ENCODE measurements around the gene SLC34A1.

The SLC34A1 gene

DNA sequence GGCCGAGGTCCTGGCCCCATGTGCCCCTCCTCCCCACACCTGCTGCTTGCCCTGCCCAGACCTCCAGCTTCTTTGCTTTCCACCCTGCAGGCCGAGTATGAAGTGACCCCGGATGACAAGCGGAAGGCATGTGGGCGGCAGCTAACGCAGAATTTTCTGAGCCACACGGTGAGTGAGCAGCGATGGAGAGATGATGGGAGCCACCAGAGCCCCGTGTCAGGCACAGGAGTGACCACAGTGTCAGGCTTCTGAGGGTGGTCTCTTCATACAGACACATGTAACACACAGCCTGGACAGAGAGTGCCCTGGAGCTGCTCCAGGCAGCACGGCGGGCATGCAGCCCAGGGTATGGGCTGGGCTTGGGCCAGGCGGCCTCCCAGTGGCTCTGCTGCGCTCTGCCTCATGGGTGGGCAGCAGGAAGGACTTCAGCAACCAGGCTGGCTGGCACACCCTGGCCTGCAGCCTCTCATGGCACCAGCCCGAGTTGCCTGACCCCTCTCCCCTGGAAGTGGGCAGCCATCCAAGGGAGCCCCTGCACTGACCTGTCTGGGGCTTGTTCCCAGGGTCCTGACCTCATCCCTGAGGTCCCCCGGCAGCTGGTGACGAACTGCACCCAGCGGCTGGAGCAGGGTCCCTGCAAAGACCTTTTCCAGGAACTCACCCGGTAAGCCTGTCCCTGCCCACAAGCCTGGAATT lies 48.1 kb downstream of the SLC34A1 start:
- no peak for DNase-seq (ENCODE audit: low read depth)

DNA sequence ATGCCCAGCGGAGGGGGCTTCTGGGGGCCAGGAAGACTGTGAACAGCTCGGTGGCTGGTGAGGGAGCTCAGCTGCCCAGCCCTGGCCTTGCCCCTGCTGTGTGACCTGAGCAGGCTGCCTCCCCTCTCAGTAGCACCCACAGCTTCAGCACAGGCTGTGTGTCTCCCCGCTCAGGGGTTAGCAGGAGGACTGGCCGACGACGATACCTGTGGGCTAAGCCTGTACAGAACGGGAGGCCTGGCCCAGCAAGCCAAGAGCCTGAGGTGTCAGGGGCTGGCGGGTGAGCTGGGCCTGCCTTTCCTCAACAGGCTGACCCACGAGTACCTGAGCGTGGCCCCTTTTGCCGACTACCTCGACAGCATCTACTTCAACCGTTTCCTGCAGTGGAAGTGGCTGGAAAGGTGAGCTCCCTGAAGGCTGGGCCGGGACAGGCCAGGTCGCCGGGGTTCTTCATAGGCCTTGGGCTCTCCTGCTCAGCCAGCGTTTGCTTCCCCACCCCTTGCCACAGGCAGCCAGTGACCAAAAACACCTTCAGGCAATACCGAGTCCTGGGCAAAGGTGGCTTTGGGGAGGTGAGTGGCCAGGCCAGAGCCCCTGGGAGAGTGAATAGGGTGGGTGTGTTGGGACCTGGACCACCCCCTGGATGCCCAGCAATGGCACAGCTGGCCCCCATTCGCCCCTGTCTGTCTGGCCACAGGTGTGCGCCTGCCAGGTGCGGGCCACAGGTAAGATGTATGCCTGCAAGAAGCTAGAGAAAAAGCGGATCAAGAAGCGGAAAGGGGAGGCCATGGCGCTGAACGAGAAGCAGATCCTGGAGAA lies 48.8 kb downstream of the SLC34A1 start:
- DNase-seq (ENCODE audit: low read depth), result no peak

DNA sequence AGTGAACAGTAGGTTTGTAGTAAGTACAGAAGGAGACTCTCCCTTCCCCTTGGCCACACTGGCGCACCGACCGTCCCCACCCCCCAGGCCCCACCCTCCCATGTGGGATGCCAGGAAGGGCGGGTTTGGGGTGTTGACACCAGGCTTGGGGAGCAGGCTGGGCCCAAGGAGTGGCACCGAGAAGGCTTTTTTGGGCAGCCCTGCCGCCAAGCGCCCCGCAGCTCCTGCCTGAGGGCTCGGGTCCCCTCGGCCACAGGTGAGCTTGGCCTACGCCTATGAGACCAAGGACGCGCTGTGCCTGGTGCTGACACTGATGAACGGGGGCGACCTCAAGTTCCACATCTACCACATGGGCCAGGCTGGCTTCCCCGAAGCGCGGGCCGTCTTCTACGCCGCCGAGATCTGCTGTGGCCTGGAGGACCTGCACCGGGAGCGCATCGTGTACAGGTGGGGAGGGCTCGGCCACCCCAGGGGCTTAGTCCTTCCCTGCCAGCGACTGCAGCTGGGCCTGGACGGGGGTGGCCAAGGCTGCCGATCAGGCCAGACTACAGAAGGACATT lies 49.5 kb downstream of the SLC34A1 start:
- DNase-seq (ENCODE audit: low read depth), result no peak

DNA sequence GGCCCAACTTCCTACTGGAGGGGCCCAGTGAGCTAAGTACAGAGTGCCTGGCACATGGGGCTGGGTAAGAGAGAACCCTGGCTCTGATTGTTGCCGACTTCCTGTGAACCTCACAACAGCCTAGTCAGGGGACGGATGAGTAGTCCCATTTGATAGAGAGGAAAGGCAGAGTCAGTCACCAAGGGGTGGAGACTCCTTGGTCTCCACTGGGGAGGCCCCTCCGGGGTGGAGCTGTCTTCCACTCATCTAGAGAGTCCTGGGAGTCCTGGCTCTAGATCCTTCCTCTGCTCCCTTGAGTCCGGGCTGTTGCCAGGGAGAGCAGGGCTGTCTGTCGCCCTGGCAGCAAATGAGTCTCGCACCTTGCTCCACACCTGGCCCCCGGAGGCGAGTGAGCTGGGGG lies 50.2 kb downstream of the SLC34A1 start:
- no peak for DNase-seq (ENCODE audit: low read depth)

DNA sequence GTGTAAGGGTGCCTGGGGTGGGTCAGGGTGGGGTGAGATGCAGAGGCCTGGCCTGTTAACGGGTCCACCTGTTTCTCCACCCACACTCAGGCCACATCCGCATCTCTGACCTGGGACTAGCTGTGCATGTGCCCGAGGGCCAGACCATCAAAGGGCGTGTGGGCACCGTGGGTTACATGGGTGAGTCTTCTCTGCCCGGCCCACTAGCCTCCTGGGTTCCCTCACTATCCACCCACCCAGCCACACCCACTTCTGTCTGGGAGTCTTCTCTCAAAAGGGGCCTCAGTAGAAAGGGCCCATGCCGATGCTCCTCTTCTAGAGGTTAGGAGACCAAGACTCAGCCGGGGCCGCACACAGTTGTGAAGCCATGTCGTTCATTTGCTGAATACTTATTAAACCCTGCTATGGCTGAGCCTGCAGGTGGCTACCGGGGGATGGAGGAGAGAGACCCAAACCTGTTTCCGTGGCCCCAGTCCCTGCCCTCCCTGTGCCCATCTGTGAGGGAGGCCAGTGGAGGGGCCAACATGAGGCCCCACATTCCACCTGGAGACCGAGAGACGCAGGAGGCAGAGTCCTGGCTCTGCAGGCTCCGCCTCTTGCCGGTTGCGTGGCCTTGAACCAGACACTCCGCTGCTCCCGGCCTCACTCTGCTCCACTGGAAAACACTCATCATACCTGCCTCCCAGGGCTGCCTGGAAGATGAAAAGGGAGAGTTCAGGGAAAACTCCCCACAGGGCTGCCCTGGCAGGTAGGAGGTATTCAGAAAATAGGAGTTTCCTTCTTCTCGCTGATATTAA lies 50.9 kb downstream of the SLC34A1 start:
- no peak for DNase-seq (ENCODE audit: low read depth)

DNA sequence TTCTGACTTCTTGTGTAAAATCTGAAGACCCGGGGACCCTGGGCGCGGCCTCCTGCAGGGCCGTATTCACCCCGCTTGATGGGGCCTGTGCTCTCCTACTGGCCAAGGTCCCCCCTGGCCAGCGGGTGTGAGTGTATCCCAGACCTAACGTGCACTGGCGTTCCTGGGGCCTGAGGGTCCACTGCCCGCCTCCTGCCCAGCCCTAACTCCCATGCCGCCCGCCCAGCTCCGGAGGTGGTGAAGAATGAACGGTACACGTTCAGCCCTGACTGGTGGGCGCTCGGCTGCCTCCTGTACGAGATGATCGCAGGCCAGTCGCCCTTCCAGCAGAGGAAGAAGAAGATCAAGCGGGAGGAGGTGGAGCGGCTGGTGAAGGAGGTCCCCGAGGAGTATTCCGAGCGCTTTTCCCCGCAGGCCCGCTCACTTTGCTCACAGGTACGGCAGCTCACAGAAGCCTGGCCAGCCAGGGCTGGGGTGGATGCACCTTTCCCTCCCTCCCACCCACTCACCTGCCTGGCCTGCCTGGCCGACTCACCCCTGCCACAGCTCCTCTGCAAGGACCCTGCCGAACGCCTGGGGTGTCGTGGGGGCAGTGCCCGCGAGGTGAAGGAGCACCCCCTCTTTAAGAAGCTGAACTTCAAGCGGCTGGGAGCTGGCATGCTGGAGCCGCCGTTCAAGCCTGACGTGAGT lies 51.8 kb downstream of the SLC34A1 start:
- no peak for DNase-seq (ENCODE audit: low read depth)

DNA sequence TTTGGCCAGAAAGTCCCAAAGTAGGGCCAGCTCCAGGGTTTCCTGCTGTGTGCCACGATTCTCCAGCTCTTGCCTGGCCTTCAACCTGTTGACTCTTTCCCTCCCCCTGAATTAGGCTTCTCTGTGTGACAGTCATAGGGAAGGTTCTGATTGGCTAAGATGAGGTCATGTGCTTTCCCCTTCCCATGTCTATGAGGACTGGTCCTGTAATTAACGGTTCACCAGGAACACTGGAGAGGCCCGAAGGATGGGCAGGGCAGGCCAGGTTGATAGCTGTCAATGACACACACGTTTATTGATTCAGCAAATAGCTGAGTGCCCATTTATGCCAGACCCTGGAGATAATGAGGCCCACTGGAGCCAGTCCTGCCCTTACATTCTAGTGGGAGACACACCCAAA lies 53.4 kb downstream of the SLC34A1 start:
- no peak for DNase-seq (ENCODE audit: low read depth)

DNA sequence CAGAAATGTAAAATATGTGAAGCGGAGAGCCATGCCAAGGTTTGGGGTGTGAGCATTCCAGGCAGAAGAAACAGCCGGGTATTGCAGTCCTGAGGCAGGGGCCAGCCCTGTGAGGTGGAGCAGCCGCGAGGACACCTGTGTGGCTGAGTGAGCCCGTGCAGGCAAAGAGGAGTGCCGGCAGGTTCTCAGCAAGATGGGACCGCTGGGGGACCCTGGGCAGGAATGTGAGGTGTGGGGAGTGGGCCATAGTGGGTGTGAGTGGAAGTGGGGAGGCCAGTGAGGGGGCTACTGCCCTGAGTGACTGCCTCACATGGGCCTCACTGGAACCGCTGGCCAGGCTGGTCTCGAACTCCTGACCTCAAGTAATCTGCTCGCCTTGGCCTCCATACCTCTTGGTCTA lies 54.2 kb downstream of the SLC34A1 start:
- no peak for DNase-seq (ENCODE audit: low read depth)

DNA sequence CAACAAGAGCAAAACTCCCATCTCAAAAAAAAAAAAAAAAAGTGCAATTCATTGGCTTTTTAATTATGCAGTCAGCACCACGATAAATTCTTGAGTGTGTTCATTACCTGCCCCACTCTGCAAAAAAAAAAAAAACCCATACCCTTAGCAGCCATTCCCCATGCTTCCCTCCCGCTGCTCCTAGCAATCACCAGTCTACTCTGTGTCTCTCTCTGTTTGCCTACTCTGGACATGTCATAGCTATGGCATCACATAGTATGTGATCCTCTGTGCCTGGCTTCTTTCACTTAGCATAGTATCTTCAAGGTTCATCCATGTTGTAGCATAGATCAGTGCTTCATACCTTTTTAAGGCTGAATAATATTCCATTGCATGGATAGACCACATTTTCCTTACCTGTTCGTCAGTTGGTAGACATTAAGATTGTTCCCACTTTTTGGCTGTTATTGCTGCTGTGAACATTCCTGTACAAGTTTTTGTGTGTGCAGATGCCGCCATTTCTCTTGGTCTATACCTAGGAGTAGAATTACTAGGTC lies 55.4 kb downstream of the SLC34A1 start:
- DNase-seq (ENCODE audit: low read depth), result no peak

DNA sequence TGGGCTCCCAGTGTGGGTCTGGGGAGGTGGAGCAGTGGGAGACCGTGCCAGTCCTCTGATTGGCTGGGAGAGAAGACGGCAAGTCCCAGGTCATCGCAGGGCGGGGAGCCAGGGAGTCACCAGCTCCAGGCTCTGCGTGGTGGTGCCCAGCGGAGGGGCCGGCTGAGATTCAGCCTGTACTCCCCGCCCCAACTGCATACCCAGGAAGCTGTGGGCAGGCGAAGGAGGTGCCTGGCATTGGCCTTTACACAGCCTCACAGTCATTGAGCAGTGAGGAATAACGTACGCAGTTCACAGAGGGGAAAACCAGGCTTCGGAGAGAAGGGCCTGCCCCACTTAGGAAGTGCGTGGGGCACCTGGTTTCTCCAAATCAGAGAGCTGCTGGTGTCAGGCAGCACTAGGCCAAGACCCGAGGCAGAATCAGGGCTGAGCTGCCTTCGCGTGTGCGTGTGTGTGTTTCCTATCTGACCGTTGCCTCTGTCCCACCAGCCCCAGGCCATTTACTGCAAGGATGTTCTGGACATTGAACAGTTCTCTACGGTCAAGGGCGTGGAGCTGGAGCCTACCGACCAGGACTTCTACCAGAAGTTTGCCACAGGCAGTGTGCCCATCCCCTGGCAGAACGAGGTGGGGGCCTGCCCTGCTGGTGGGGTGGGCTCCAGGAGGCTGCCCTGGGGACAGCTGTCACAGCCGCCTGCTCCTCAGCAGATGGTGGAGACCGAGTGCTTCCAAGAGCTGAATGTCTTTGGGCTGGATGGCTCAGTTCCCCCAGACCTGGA lies 56.2 kb downstream of the SLC34A1 start:
- no peak for DNase-seq (ENCODE audit: low read depth)

DNA sequence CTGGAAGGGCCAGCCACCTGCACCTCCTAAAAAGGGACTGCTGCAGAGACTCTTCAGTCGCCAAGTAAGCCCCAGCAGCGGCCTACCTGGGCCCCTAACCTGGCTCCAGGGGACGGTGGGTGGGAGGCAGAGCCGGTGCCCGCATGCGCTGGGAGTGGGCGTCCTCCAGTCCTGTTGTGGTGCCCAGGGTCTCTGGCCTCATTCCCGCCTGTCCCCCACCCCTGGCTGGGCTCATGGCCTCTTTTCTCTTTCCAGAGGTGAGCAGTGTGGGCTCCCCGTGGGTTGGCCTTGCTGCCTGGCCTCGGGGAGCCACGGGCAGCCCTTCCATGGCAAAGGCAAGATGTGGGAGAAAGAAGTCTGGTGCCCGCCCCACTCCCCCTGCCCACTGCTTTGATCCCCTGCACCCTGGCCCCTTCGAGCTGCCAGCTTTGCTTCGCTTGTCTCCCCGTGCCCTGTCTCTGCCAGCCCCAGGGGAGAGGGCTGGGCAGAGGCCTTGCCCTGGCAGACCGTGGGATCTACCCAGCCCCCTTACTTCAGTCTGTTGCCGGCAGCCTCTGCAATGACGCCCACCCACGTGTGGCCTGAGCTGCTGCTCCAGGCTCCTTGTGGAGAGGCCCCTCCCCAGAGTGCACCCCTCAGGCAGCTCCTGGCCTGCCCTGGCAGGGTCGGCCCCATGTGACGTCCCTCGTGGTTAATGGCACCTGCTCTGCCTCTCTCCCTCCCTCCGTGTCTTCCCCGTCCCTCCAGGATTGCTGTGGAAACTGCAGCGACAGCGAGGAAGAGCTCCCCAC lies 57.0 kb downstream of the SLC34A1 start:
- no peak for DNase-seq (ENCODE audit: low read depth)

DNA sequence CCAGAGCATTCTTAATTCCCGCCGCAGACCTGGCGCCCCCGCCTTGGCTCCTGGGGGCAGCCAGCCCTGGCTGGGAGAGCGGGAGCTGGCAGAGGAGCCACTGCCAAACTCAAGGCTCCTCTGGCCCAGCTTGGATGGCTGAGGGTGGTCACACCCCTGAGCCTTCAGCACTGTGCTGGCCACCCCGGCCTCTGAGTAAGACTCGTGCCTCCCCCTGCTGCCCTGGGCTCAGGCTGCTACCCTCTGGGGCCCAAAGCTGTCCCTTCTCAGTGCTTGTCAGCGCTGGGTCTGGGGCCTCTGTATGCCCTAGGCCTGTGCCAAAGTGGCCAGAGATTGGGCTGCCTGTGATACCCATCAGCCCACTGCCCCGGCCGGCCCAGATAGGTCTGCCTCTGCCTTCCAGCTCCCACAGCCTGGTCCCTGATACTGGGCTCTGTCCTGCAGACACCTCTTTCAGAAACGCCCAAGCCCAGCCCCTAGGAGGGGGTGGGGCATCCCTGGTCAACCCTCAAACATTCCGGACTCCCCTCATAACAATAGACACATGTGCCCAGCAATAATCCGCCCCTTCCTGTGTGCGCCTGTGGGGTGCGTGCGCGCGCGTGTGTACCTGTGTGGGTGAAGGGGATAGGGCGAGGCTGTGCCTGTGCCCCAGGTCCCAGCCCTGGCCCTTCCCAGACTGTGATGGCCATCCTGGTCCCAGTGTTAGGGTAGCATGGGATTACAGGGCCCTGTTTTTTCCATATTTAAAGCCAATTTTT lies 58.0 kb downstream of the SLC34A1 start:
- DNase-seq (ENCODE audit: low read depth), result no peak

DNA sequence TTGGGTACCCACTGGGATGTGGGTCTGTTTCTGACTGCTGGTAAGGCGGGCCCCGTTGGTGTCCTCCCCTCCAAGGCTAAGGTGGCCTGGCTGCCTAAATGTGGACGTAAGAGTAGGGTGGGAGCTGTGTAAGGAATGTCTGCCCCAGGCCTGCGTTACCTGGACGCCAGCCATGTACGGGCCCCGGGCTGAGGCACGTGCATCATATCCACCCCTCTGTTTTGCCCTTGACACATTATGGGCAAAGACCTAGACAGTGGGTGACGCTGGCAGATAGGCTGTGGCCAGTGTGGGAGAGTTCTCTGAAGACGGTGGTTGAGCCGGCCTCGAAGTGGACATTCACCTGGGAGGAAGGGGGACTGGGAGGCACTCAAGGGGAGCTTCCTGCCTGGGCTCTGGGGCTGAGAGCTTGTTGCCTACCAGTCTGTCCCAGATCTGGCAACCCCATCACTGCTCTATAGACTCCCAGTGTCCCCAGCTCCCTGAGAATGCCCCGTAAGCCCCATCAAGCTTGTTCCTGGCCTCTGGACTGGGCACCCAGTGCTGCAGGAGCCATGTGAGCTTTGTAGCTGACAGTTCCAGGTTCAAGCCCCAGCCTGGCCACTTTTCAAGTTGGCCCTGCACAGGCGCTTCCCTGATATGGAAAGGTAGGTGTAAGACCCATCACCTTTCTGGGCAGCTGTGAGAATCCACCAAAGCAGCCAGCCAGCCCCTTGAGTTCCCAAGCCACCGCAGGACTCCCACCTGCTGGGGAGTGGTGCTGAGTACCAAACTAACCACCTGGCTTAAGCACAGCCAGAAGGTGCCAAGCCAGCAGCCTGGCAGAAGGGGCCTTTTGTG lies 59.1 kb downstream of the SLC34A1 start:
- DNase-seq (ENCODE audit: low read depth), result no peak

DNA sequence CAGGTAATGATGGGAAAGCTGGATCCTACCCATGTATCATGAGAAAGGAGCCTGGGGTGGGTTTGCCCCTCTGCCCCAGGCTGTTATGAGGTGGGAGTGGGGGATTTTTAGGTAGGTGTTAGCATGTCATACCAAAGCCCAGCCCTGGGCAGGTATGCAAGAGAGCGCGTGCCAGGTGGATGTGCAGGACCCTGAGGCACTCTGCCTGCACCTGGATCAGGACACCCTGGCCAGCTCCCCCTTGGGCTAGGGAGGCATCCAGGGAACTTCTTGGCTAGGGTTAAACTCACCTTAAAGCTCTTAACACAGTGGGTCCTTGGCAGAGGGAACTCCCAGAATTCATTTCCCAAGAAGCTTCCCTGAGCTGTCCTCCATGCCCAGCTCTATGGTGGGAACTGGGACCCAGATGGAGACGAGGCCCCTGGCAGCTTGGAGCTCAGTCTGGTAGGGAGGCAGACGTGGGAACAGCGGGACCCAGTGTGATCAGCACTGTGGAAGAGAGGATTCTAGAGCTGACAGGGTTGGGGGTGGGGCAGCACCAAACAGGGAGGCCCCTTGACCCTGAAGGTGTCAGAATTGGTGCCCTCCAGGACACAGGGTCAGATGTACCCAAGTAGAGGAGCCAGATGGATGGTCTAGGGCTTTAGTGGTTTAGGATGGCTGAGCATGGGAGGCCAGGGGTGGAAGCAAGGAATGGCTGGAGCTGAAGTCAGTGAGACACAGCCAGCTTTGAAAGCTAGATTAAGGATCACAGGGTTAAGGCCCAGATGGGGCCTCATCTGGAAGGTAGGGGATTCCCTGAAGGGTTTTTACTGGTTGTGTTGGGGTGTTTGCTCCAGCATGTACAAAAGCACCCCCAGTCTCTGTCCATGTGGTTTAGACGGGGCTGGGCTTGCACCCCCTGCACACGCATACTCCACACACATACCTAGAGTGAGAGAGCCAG lies 60.1 kb downstream of the SLC34A1 start:
- DNase-seq (ENCODE audit: low read depth), result no peak

DNA sequence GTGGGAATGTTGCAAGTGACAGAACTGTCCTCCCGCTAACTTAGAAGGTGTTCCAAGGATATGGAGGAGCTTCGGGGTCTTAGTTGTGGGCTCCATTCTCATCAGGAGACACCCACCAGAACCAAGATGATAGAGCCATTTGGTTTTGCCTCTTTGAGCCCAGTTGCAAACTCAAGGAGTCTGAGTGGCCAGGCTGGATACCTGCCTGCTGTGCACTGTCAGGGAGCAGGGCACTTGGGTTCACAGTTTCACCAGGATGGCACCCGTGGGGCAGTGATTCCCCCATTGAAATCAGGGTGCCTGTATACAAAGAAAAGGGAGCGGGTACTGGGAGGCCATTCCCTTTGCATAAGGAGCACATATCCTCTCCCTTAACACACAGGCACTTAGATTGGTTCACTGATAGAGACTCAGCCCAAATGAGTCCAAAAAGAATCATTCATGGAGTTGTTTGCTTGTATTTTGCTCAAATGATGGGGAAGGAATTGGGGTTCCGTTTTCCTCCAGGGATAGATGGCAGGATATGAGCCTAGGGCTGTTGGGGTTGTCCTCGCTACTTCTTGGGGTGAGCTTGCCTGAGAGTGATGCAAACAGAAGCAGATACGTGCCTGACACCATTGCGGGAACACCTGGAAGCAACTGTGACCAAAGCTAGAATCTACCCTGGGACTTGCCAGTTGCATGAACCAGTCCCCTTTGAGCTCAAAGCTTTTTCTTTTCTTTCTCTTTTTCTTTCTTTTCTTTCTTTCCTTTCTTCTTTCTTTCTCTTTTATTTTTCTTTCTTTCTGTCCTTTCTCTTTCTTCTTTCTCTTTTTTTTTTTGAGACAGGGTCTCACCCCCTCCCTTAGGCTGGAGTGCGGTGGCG lies 61.0 kb downstream of the SLC34A1 start:
- no peak for DNase-seq (ENCODE audit: low read depth)

DNA sequence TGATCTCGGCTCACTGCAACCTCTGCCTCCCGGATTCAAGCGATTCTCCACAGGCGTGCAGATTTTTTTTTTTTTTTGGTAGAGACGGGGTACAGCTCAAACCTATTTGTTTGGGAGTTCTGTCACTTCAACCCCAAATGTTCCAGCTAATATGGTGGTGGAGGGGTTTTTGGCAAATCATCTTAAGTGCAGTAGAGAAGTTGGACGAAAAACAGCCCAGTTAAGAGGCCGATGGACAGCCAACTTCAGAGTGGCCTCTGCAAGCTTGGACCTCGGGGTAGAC lies 61.6 kb downstream of the SLC34A1 start:
- no peak for DNase-seq (ENCODE audit: low read depth)
